Tibial nerve (tissue), 4 donors: Measurements from ENCODE around the gene ASTN2. TPM values are rescaled to one million over a fixed set of nuclear protein-coding genes. Genes with fewer than 3 reads are reported as not detected.

ENCODE experiments used
- DNase-seq, 2 donors: peaks; one replicate each; pipeline ENCODE4 v3.0.0-alpha.2; 2019; ENCODE audit warnings: low spot score in 2 of 2
- H3K27ac ChIP-seq, 4 donors: fragments of 200-600 bp; sonication (generic) in 3 of 4; one replicate each; pipeline ENCODE4 v1.5.1; 2017 to 2019; ENCODE audit warnings: mild to moderate bottlenecking in 1 of 4
- H3K27me3 ChIP-seq, 2 donors: fragments of 200-600 bp; sonication (generic) in 1 of 2; one replicate each; pipeline versions ENCODE4 v1.5.1 to v1.6.0; 2017 to 2019
- H3K36me3 ChIP-seq, 3 donors: fragments of 200-600 bp; sonication (generic); one replicate each; pipeline ENCODE4 v1.5.1; 2018 to 2019
- H3K4me1 ChIP-seq, 4 donors: fragments of 200-600 bp; sonication (generic) in 3 of 4; one replicate each; pipeline ENCODE4 v1.5.1; 2017 to 2019
- H3K4me3 ChIP-seq, 4 donors: fragments of 200-600 bp; sonication (generic) in 3 of 4; one replicate each; pipeline ENCODE4 v1.5.1; 2017 to 2019; ENCODE audit warnings: mild to moderate bottlenecking in 1 of 4, moderate library complexity in 1 of 4
- H3K9me3 ChIP-seq, 4 donors: fragments of 200-600 bp; sonication (generic) in 3 of 4; one replicate each; pipeline ENCODE4 v1.5.1; 2017 to 2019
- CTCF ChIP-seq, 5 experiments: fragments of 200-600 bp in 3 of 5; fragments of 450-650 bp in 2 of 5; sonication (generic) in 3 of 5; IDR thresholded peaks; one replicate each; pipeline ENCODE4 v1.5.1; 2016 to 2019; ENCODE audit warnings: antibody characterized with exemption in 5 of 5, mild to moderate bottlenecking in 3 of 5, moderate library complexity in 2 of 5
- EP300 ChIP-seq, 2 donors: sonication (generic); formaldehyde crosslinking; IDR thresholded peaks; one replicate each; pipeline ENCODE4 v1.6.1; 2017; ENCODE audit warnings: antibody characterized with exemption in 2 of 2, mild to moderate bottlenecking in 1 of 2
- POLR2A ChIP-seq, 2 donors: fragments of 450-650 bp; IDR thresholded peaks; one replicate each; pipeline ENCODE4 v1.6.1; 2017; ENCODE audit warnings: antibody characterized with exemption in 2 of 2, mild to moderate bottlenecking in 2 of 2, moderate library complexity in 2 of 2
- WGBS, 2 donors: methylation state at CpG; one replicate each; pipeline ENCODE4 v1.1.5; 2018; 5-methylcytosine and 5-hydroxymethylcytosine counted together
- total RNA-seq, 4 donors: library from RNA; depleted of rRNA; stranded (reverse); fragments of >200 nt; gene quantifications; one replicate each; pipeline ENCODE4 v1.1.0, GENCODE V29; 2016

ASTN2 gene
- total RNA-seq, 4 donors from 2014 or later: 9.0 to 14.9 (median 12.3) TPM

- no peak overlapping the region for H3K27ac ChIP-seq
- DNase-seq: no peak
- H3K27me3 ChIP-seq: no peaks in the 10 kb centered on the region
- TF ChIP-seq EP300 (IDR thresholded peaks at IDR 0.05) (no peak), POLR2A (IDR thresholded peaks at IDR 0.05) (no peak)
- no peaks in the 10 kb centered on the region for H3K36me3 ChIP-seq
- no peaks in the 10 kb centered on the region for H3K9me3 ChIP-seq
- no peaks in the 10 kb centered on the region for H3K4me1 ChIP-seq
- WGBS, 2 donors: 73 to 75% methylated on average over 10 of the region's 10 CpGs
- H3K4me3 ChIP-seq: no peak overlapping the region
Measured at GRCh38 chr9:116910201-116910600, 504.7 kb downstream of the ASTN2 start.

GRCh38 chr9:116907989-116908388, 506.9 kb downstream of the ASTN2 start:
- TF ChIP-seq POLR2A (IDR thresholded peaks at IDR 0.05) (no peak), CTCF (IDR thresholded peaks at IDR 0.05) (no peak), EP300 (IDR thresholded peaks at IDR 0.05) (no peak)
- no peak overlapping the region for H3K27ac ChIP-seq
- no peaks in the 10 kb centered on the region for H3K4me1 ChIP-seq
- no peaks in the 10 kb centered on the region for H3K27me3 ChIP-seq
- H3K9me3 ChIP-seq: no peaks in the 10 kb centered on the region
- 87 to 97% methylated on average over 3 of the region's 3 CpGs for WGBS, 2 donors
- DNase-seq: no peak
- no peaks in the 10 kb centered on the region for H3K36me3 ChIP-seq
- H3K4me3 ChIP-seq: no peak overlapping the region

GRCh38 chr9:116905171-116905588, 509.7 kb downstream of the ASTN2 start:
- TF ChIP-seq CTCF (IDR thresholded peaks at IDR 0.05): no peak
- TF ChIP-seq POLR2A (IDR thresholded peaks at IDR 0.05): no peak
- TF ChIP-seq EP300 (IDR thresholded peaks at IDR 0.05): no peak
- Histone ChIP-seq H3K4me3 (no peak overlapping the region), H3K27me3 (no peaks in the 10 kb centered on the region), H3K9me3 (peaks cover 0 to 5% (median 0%) of the 10 kb centered on the region in 4 donors), H3K4me1 (no peaks in the 10 kb centered on the region), H3K36me3 (no peaks in the 10 kb centered on the region), H3K27ac (no peak overlapping the region)
- 59 to 70% methylated on average over 10 of the region's 10 CpGs for WGBS, 2 donors
- no peak for DNase-seq

- TF ChIP-seq CTCF (IDR thresholded peaks at IDR 0.05) (no peak), POLR2A (IDR thresholded peaks at IDR 0.05) (no peak), EP300 (IDR thresholded peaks at IDR 0.05) (no peak)
- Histone ChIP-seq H3K36me3 (no peaks in the 10 kb centered on the region), H3K27ac (no peak overlapping the region), H3K4me3 (no peak overlapping the region), H3K9me3 (peaks cover 0 to 13% (median 0%) of the 10 kb centered on the region in 4 donors), H3K27me3 (no peaks in the 10 kb centered on the region), H3K4me1 (no peaks in the 10 kb centered on the region)
- WGBS, 2 donors: 54 to 100% methylated on average over 1 to 3 of the region's 3 CpGs
- DNase-seq: no peak
Measured at GRCh38 chr9:116904165-116904564, 510.7 kb downstream of the ASTN2 start.

GRCh38 chr9:116901260-116901659, 513.6 kb downstream of the ASTN2 start:
- no peak for DNase-seq
- Histone ChIP-seq H3K4me3 (no peak overlapping the region), H3K36me3 (no peaks in the 10 kb centered on the region), H3K4me1 (no peaks in the 10 kb centered on the region), H3K27me3 (no peaks in the 10 kb centered on the region), H3K9me3 (peaks cover 0 to 13% (median 0%) of the 10 kb centered on the region in 4 donors), H3K27ac (no peak overlapping the region)
- TF ChIP-seq POLR2A (IDR thresholded peaks at IDR 0.05): no peak
- no peak for TF ChIP-seq CTCF (IDR thresholded peaks at IDR 0.05)
- TF ChIP-seq EP300 (IDR thresholded peaks at IDR 0.05): no peak
- WGBS, 2 donors: 41 to 53% methylated on average over 1 of the region's 1 CpG

- H3K27me3 ChIP-seq: no peaks in the 10 kb centered on the region
- TF ChIP-seq CTCF (IDR thresholded peaks at IDR 0.05): no peak
- no peak for TF ChIP-seq POLR2A (IDR thresholded peaks at IDR 0.05)
- no peaks in the 10 kb centered on the region for H3K36me3 ChIP-seq
- H3K4me1 ChIP-seq: no peaks in the 10 kb centered on the region
- WGBS, 2 donors: 59 to 65% methylated on average over 6 of the region's 6 CpGs
- no peak for DNase-seq
- no peak overlapping the region for H3K4me3 ChIP-seq
- no peak overlapping the region for H3K27ac ChIP-seq
- H3K9me3 ChIP-seq: peaks cover 0 to 13% (median 0%) of the 10 kb centered on the region in 4 donors
Measured at GRCh38 chr9:116900543-116900942, 514.3 kb downstream of the ASTN2 start.
